ENCODE results near the gene GGCX. TPM values are rescaled to one million over a fixed set of nuclear protein-coding genes. Genes with fewer than 3 reads are reported as not detected.
A peak's percentile ranks its signal among the peaks of the same experiment; 100 is the strongest.

Gene GGCX
- total RNA-seq, 1 donor from 2014 or later = 145 TPM

DNA sequence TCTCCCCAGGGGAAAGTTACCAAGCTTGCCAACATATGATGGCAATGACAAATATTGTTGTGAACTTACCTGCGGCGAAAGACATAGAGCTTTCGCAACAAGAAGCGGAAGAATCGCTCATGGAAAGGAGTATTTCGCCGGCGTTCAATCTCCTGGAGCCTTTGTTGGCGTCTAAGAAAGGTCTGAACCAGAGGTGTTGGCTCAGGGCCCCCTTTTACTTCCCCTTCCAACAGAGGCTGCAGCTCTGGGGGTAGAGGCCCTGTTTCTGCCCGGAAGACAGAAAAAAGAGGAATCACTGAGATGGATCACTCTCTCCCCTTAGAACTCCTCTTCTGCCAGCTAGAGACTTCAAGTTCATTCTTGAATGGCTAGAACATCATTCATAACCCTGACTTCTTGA, 10.8 kb downstream of the GGCX start:
- H3K4me3 Mint-ChIP-seq (ENCODE audit: unreplicated experiment) = no peak overlapping the region
- no peak for DNase-seq (ENCODE audit: low spot score)
- no peaks in the 10 kb centered on the region for H3K9me3 Mint-ChIP-seq (ENCODE audit: unreplicated experiment)
- H3K36me3 Mint-ChIP-seq (ENCODE audit: low read depth, unreplicated experiment) = peaks cover 56% of the 10 kb centered on the region
- peak overlapping the region; percentile 88 for H3K27ac Mint-ChIP-seq (ENCODE audit: unreplicated experiment)
- H3K4me1 Mint-ChIP-seq (ENCODE audit: unreplicated experiment) = peaks cover 67% of the 10 kb centered on the region
- TF ChIP-seq, protein P1, sequence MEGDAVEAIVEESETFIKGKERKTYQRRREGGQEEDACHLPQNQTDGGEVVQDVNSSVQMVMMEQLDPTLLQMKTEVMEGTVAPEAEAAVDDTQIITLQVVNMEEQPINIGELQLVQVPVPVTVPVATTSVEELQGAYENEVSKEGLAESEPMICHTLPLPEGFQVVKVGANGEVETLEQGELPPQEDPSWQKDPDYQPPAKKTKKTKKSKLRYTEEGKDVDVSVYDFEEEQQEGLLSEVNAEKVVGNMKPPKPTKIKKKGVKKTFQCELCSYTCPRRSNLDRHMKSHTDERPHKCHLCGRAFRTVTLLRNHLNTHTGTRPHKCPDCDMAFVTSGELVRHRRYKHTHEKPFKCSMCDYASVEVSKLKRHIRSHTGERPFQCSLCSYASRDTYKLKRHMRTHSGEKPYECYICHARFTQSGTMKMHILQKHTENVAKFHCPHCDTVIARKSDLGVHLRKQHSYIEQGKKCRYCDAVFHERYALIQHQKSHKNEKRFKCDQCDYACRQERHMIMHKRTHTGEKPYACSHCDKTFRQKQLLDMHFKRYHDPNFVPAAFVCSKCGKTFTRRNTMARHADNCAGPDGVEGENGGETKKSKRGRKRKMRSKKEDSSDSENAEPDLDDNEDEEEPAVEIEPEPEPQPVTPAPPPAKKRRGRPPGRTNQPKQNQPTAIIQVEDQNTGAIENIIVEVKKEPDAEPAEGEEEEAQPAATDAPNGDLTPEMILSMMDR (IDR thresholded peaks at IDR 0.05; ENCODE audit: unreplicated experiment) = no peak
- H3K27me3 Mint-ChIP-seq (ENCODE audit: unreplicated experiment) = peaks cover 4% of the 10 kb centered on the region

DNA sequence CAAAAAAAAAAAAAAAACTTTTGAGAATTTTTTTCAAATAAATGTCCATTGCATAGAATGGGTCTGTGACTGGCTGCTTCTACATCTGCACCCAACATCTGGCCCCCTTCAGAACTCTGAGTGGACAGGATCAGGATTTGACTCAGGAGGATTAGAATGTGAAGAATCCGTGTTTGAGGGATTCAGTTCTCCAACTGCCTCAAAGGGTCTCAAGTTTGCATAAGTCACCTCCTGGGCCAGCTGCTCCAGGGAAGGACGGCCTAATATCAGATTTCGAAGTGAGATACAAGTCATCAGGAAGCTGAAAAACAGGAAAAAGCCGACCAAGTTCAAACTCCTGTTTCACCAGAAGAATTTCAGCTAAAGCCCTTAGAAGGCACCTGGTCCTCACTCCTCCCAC, 11.5 kb downstream of the GGCX start:
- H3K4me3 Mint-ChIP-seq (ENCODE audit: unreplicated experiment) = peak overlapping the region; percentile 27
- TF ChIP-seq, protein P1 (IDR thresholded peaks at IDR 0.05; ENCODE audit: unreplicated experiment) = no peak

DNA sequence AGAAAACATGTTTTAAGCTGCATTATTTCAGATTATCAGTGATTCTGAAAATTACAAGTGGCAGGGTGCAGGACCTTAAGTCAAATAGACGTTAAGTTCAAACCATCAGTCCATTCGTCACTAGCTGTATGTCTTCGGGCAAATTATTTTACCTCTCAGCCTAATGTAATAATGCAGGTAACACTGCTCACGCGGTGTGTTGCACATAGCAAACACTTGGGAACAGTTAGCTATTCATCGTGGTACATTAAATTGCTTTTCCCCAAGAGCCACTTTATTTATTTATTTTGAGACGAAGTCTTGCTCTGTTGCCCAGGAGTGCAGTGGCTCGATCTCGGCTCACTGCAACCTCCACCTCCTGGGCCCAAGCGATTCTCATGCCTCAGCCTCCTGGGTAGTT, 12.2 kb downstream of the GGCX start:
- Mint-ChIP-seq H3K36me3 (ENCODE audit: low read depth, unreplicated experiment) (peaks cover 55% of the 10 kb centered on the region), H3K4me1 (ENCODE audit: unreplicated experiment) (peaks cover 58% of the 10 kb centered on the region)

More for the DNA sequence above, 11.5 kb downstream of the GGCX start:
- no peak for DNase-seq (ENCODE audit: low spot score)
- peaks cover 62% of the 10 kb centered on the region for H3K4me1 Mint-ChIP-seq (ENCODE audit: unreplicated experiment)
- peaks cover 4% of the 10 kb centered on the region for H3K27me3 Mint-ChIP-seq (ENCODE audit: unreplicated experiment)
- H3K27ac Mint-ChIP-seq (ENCODE audit: unreplicated experiment) = peak overlapping the region; percentile 88
- H3K9me3 Mint-ChIP-seq (ENCODE audit: unreplicated experiment) = no peaks in the 10 kb centered on the region
- peaks cover 55% of the 10 kb centered on the region for H3K36me3 Mint-ChIP-seq (ENCODE audit: low read depth, unreplicated experiment)

DNA sequence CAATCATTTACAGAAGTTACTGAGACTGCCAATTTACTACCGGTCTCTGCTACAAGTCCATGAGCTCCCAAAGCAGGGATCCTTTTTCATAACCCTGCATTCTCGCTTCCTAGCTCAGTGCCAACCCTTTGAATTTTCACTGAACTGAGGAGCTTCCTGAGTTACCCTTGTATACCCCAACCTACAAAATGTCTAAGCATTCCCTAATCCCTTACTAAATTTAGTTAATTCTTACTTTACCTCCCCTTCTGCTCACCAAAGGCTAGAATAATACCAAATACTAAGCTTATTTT, 12.7 kb downstream of the GGCX start:
- Mint-ChIP-seq H3K9me3 (ENCODE audit: unreplicated experiment) (no peaks in the 10 kb centered on the region), H3K4me3 (ENCODE audit: unreplicated experiment) (peak overlapping the region; percentile 59), H3K4me1 (ENCODE audit: unreplicated experiment) (peaks cover 56% of the 10 kb centered on the region), H3K27ac (ENCODE audit: unreplicated experiment) (no peak overlapping the region), H3K36me3 (ENCODE audit: low read depth, unreplicated experiment) (peaks cover 55% of the 10 kb centered on the region), H3K27me3 (ENCODE audit: unreplicated experiment) (peaks cover 4% of the 10 kb centered on the region)
- no peak for DNase-seq (ENCODE audit: low spot score)
- TF ChIP-seq, protein P1 (IDR thresholded peaks at IDR 0.05; ENCODE audit: unreplicated experiment) = no peak

More for the DNA sequence above, 12.2 kb downstream of the GGCX start:
- H3K4me3 Mint-ChIP-seq (ENCODE audit: unreplicated experiment) = peak overlapping the region; percentile 59
- peak overlapping the region; percentile 36 for H3K27ac Mint-ChIP-seq (ENCODE audit: unreplicated experiment)
- no peaks in the 10 kb centered on the region for H3K9me3 Mint-ChIP-seq (ENCODE audit: unreplicated experiment)
- TF ChIP-seq, protein P1 (IDR thresholded peaks at IDR 0.05; ENCODE audit: unreplicated experiment) = no peak
- DNase-seq (ENCODE audit: low spot score) = no peak
- peaks cover 4% of the 10 kb centered on the region for H3K27me3 Mint-ChIP-seq (ENCODE audit: unreplicated experiment)

DNA sequence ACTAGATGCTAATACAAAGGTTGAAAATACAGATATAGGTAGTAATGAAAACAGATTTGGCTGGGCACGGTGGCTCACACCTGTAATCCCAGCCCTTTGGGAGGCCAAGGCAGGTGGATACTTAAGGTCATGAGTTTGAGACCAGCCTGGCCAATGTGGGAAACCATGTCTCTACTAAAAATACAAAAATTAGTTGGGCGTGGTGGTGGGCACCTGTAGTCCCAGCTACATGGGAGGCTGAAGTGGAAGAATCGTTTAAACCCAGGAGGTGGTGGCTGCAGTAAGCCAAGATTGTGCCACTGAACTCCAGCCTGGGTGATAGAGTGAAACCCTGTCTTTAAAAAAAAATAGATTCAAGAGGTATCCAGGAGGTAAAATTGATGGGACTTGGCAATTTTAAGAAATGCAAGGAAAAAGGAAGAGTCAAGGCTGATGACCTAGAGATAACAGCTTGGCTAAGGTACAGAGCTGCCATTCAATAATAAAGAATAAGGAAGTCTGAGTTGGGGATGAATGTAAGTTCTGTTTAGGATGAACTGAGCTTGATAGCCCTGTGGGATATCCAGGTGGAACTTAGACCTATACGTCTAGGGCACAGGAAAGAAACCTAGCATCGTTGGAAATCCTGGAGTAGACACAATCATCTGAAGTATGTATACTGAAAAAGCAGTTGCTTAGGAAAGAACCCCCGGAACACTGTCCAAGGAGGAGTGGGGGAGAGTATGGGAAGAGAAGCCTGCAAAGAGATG, 13.3 kb downstream of the GGCX start:
- Mint-ChIP-seq H3K4me1 (ENCODE audit: unreplicated experiment) (peaks cover 54% of the 10 kb centered on the region), H3K9me3 (ENCODE audit: unreplicated experiment) (no peaks in the 10 kb centered on the region), H3K27me3 (ENCODE audit: unreplicated experiment) (peaks cover 6% of the 10 kb centered on the region), H3K36me3 (ENCODE audit: low read depth, unreplicated experiment) (peaks cover 59% of the 10 kb centered on the region), H3K4me3 (ENCODE audit: unreplicated experiment) (peak overlapping the region; percentile 59), H3K27ac (ENCODE audit: unreplicated experiment) (peak overlapping the region; percentile 17)
- DNase-seq (ENCODE audit: low spot score) = no peak
- TF ChIP-seq, protein P1 (IDR thresholded peaks at IDR 0.05; ENCODE audit: unreplicated experiment) = no peak
